H1 (cell line): Measurements from ENCODE around the gene GPANK1. TPM values are rescaled to one million over a fixed set of nuclear protein-coding genes. Genes with fewer than 3 reads are reported as not detected.

Source experiments
- CTCF ChIA-PET: fragments of 300-600 bp; sonication (Branson Sonifier 250); formaldehyde crosslinking; loops from one replicate; lab custom pipeline; 2021; ENCODE audit not compliant: partially characterized antibody; lab: Charles Lee
- POLR2A ChIA-PET: fragments of 300-600 bp; sonication (Branson Sonifier 250); formaldehyde crosslinking; loops from one replicate; lab custom pipeline; 2021; ENCODE audit warnings: inconsistent platforms; ENCODE audit not compliant: partially characterized antibody; lab: Charles Lee
- DNase-seq, 2 experiments: peaks; one replicate each; pipeline versions ENCODE4 v3.0.0 to v3.0.0-alpha.2; 2010 to 2022; ENCODE audit warnings: low spot score in 2 of 2, low read depth in 1 of 2, mixed read lengths in 1 of 2
- FAIRE-seq: peaks from 2 replicates; lab custom pipeline; 2011; peaks lifted over from hg19 to GRCh38; lab: Jason Lieb, UNC
- H2AFZ ChIP-seq: 2 replicates; pipeline ENCODE4 v1.8.1; 2012; ENCODE audit warnings: low read length, inconsistent platforms
- H2AK5ac ChIP-seq: 2 replicates; pipeline ENCODE4 v1.6.1; 2013; ENCODE audit warnings: low read depth, low read length
- H2BK120ac ChIP-seq: replicated peaks from 2 replicates; pipeline ENCODE3; 2013; ENCODE audit warnings: low read depth, low read length, inconsistent platforms
- H2BK12ac ChIP-seq: 2 replicates; pipeline ENCODE4 v1.6.1; 2013; ENCODE audit warnings: low read depth, low read length
- H2BK15ac ChIP-seq: 2 replicates; pipeline ENCODE4 v1.6.1; 2013; ENCODE audit warnings: low read length
- H2BK20ac ChIP-seq: 2 replicates; pipeline ENCODE4 v1.6.1; 2013; ENCODE audit warnings: low read length
- H2BK5ac ChIP-seq: 2 replicates; pipeline ENCODE4 v1.6.1; 2013; ENCODE audit warnings: low read depth, low read length
- H3K14ac ChIP-seq: 2 replicates; pipeline ENCODE4 v1.6.1; 2013; ENCODE audit warnings: inconsistent platforms; ENCODE audit not compliant: insufficient read length
- H3K18ac ChIP-seq: 2 replicates; pipeline ENCODE4 v1.6.1; 2013; ENCODE audit warnings: low read length; ENCODE audit errors: extremely low read depth
- H3K23ac ChIP-seq: 2 replicates; pipeline ENCODE4 v1.6.1; 2013; ENCODE audit warnings: inconsistent platforms; ENCODE audit not compliant: insufficient read length
- H3K23me2 ChIP-seq: 2 replicates; pipeline ENCODE4 v1.6.1; 2013; ENCODE audit warnings: low read depth, low read length
- H3K27ac ChIP-seq: 2 replicates; pipeline ENCODE4 v1.6.1; 2011; ENCODE audit warnings: low read depth, low read length, inconsistent platforms
- H3K27me3 ChIP-seq, 4 experiments: replicated peaks in 1 of 4; 1 replicate in 1 of 4; 2 replicates in 3 of 4; pipeline versions ENCODE4 v1.6.1 to v1.8.1; 2011 to 2013; ENCODE audit warnings: low read length in 3 of 4, mild to moderate bottlenecking in 3 of 4, inconsistent platforms in 2 of 4, mixed read lengths in 2 of 4, moderate library complexity in 1 of 4; ENCODE audit not compliant: control insufficient read depth in 3 of 4, insufficient read depth in 3 of 4; ENCODE audit errors: extremely low read depth in 1 of 4
- H3K36me3 ChIP-seq, 4 experiments: 2 replicates each; pipeline versions ENCODE4 v1.6.1 to v1.8.1; 2011 to 2013; ENCODE audit warnings: mild to moderate bottlenecking in 4 of 4, low read length in 3 of 4, moderate library complexity in 2 of 4, control low read depth in 1 of 4, inconsistent platforms in 1 of 4; ENCODE audit not compliant: insufficient read depth in 4 of 4, control insufficient read depth in 2 of 4
- H3K4ac ChIP-seq: replicated peaks from 2 replicates; pipeline ENCODE3; 2013; ENCODE audit warnings: low read length, low read depth, mixed read lengths, inconsistent platforms; ENCODE audit not compliant: insufficient read length
- H3K4me1 ChIP-seq, 4 experiments: replicated peaks in 1 of 4; 1 replicate in 1 of 4; 2 replicates in 3 of 4; pipeline versions ENCODE4 v1.6.1 to v1.8.1; 2011 to 2013; ENCODE audit warnings: low read length in 3 of 4, inconsistent platforms in 2 of 4, mixed read lengths in 1 of 4; ENCODE audit not compliant: insufficient read depth in 4 of 4, control insufficient read depth in 3 of 4
- H3K4me2 ChIP-seq, 2 experiments: 2 replicates each; pipeline versions ENCODE4 v1.6.1 to v1.8.1; 2011 to 2013; ENCODE audit warnings: low read depth in 2 of 2, low read length in 2 of 2, control low read depth in 1 of 2, inconsistent platforms in 1 of 2, mild to moderate bottlenecking in 1 of 2; ENCODE audit not compliant: insufficient read depth in 1 of 2
- H3K4me3 ChIP-seq, 4 experiments: fragments of 200-600, 300-600 bp in 1 of 4; sonication (generic), shearing (Covaris generic), sonication (Bioruptor Twin) in 1 of 4; 2 replicates each; pipeline versions ENCODE4 v1.5.1 to v1.8.1; 2011 to 2016; ENCODE audit warnings: low read length in 4 of 4, low read depth in 3 of 4, control low read depth in 2 of 4, inconsistent platforms in 2 of 4, mild to moderate bottlenecking in 2 of 4, mixed read lengths in 1 of 4, moderate library complexity in 1 of 4; ENCODE audit not compliant: insufficient read depth in 2 of 4; ENCODE audit errors: extremely low read depth in 1 of 4
- H3K56ac ChIP-seq: replicated peaks from 2 replicates; pipeline ENCODE3; 2013; ENCODE audit warnings: low read depth, mild to moderate bottlenecking, mixed read lengths, low read length, inconsistent platforms; ENCODE audit not compliant: insufficient read length
- H3K79me1 ChIP-seq: 2 replicates; pipeline ENCODE4 v1.6.1; 2013; ENCODE audit warnings: low read depth, low read length, control low read depth
- H3K79me2 ChIP-seq, 2 experiments: 2 replicates each; pipeline versions ENCODE4 v1.6.1 to v1.8.1; 2012 to 2013; ENCODE audit warnings: low read length in 2 of 2, mild to moderate bottlenecking in 2 of 2, inconsistent platforms in 1 of 2; ENCODE audit not compliant: insufficient read depth in 2 of 2, control insufficient read depth in 1 of 2
- H3K9ac ChIP-seq, 4 experiments: replicated peaks in 1 of 4; 1 replicate in 1 of 4; 2 replicates in 3 of 4; pipeline versions ENCODE4 v1.6.1 to v1.8.1; 2011 to 2013; ENCODE audit warnings: low read depth in 3 of 4, low read length in 3 of 4, control low read depth in 2 of 4, mild to moderate bottlenecking in 2 of 4, moderate library complexity in 2 of 4, inconsistent platforms in 1 of 4; ENCODE audit errors: extremely low read depth in 1 of 4
- H3K9me3 ChIP-seq, 2 experiments: 2 replicates each; pipeline versions ENCODE4 v1.6.1 to v1.8.1; 2012 to 2013; ENCODE audit warnings: mild to moderate bottlenecking in 2 of 2, moderate library complexity in 2 of 2, control low read depth in 1 of 2, inconsistent platforms in 1 of 2, low read depth in 1 of 2, low read length in 1 of 2, mixed read lengths in 1 of 2; ENCODE audit not compliant: insufficient read depth in 2 of 2
- H4K20me1 ChIP-seq, 2 experiments: replicated peaks in 1 of 2; 2 replicates each; pipeline versions ENCODE3 to v1.8.1; 2011 to 2013; ENCODE audit warnings: inconsistent platforms in 2 of 2, low read length in 2 of 2, mild to moderate bottlenecking in 1 of 2; ENCODE audit not compliant: insufficient read depth in 2 of 2, control insufficient read depth in 1 of 2
- H4K5ac ChIP-seq: 2 replicates; pipeline ENCODE4 v1.6.1; 2013; ENCODE audit warnings: low read length, low read depth, mixed read lengths, inconsistent platforms; ENCODE audit not compliant: insufficient read length
- H4K8ac ChIP-seq: 2 replicates; pipeline ENCODE4 v1.8.0; 2013; ENCODE audit warnings: mild to moderate bottlenecking, moderate library complexity, low read length, inconsistent platforms; ENCODE audit not compliant: insufficient read depth; ENCODE audit errors: extremely low read depth
- H4K91ac ChIP-seq: replicated peaks from 2 replicates; pipeline ENCODE3; 2013; ENCODE audit warnings: low read length, mixed read lengths, inconsistent platforms; ENCODE audit not compliant: insufficient read length
- CBX5 ChIP-seq: fragments of 300-800, 300-1000 bp; sonication (generic); IDR thresholded peaks from 2 replicates; pipeline ENCODE4 v1.7.1; 2016; ENCODE audit warnings: antibody characterized with exemption, low read length, low read depth
- POLR2A ChIP-seq, 2 experiments: IDR thresholded peaks; 1 replicate in 1 of 2; 2 replicates in 1 of 2; pipeline ENCODE4 v1.6.1; 2011; ENCODE audit warnings: low read depth in 2 of 2, low read length in 2 of 2, mild to moderate bottlenecking in 2 of 2; ENCODE audit errors: control extremely low read depth in 1 of 2
- WGBS, 2 experiments: shearing (Covaris generic) in 1 of 2; methylation state at CpG; one replicate each; pipeline versions ENCODE4 v1.1.6 to v1.1.7; 2013 to 2015; ENCODE audit warnings: low lambda C conversion rate in 2 of 2, mixed read lengths in 2 of 2, inconsistent platforms in 1 of 2, low coverage in 1 of 2, missing lambda C conversion rate in 1 of 2; ENCODE audit not compliant: insufficient replicate concordance in 2 of 2, insufficient coverage in 1 of 2, insufficient read length in 1 of 2; ENCODE audit errors: extremely low coverage in 1 of 2, missing lambda C conversion rate in 1 of 2; 5-methylcytosine and 5-hydroxymethylcytosine counted together
- polyA plus RNA-seq, 7 experiments: library from polyadenylated mRNA; depleted of rRNA in 3 of 7; stranded (reverse) in 5 of 7; unstranded in 2 of 7; fragments of >200 nt in 5 of 7; fragments of 200-250 nt in 2 of 7; gene quantifications; 1 replicate in 5 of 7; 2 replicates in 1 of 7; 4 replicates in 1 of 7; pipeline versions ENCODE4 v1.2.1 to v1.2.3, GENCODE V29; 2011 to 2013; ENCODE audit warnings: missing spikeins in 2 of 7, mixed read lengths in 2 of 7
- total RNA-seq: library from RNA; stranded (reverse); fragmentation: NEBNext Ultra II Directional; extraction: Animal tissue kit (Norgen Biotek cat#: 25700); gene quantifications from 2 replicates; pipeline ENCODE4 v1.2.1, GENCODE V29; 2021

Gene GPANK1
- total and polyA plus RNA-seq, 2 of the 8 experiments (the other 6 are each of a cell fraction or from before 2014, with no cell fraction given) = 24.5 to 30.2 TPM

GRCh38 chr6:31676904-31677303 is 12.1 kb upstream of the GPANK1 start:
- H4K20me1 ChIP-seq = no peaks in the 10 kb centered on the region
- no peak overlapping the region for H2BK5ac ChIP-seq
- H2BK20ac ChIP-seq = no peak overlapping the region
- TF ChIP-seq POLR2A (IDR thresholded peaks at IDR 0.05; ENCODE audit: control extremely low read depth in 1 of 2, low read depth in 2 of 2, low read length in 2 of 2) = no peak
- no peak for TF ChIP-seq CBX5
- TF ChIP-seq, all 59 proteins: peak for 0
- DNase-seq (no peak), FAIRE-seq (no peak)
- Histone ChIP-seq H3K56ac (no peak overlapping the region), H4K91ac (no peak overlapping the region), H3K27ac (no peak overlapping the region), H3K14ac (no peak overlapping the region), H3K9me3 (no peaks in the 10 kb centered on the region), H3K4me3 (no peak overlapping the region), H3K4ac (no peak overlapping the region), H3K23ac (no peak overlapping the region), H2BK12ac (no peak overlapping the region), H2AK5ac (no peak overlapping the region), H3K18ac (no peak overlapping the region), H3K4me1 (peaks cover 0 to 7% (median 2%) of the 10 kb centered on the region in 4 experiments; a peak in 4 of 7 replicates), H3K79me2 (no peaks in the 10 kb centered on the region), H2BK120ac (no peak overlapping the region), H4K8ac (no peak overlapping the region), H2AFZ (no peak overlapping the region), H3K23me2 (peaks cover 6% of the 10 kb centered on the region; the same call in 1 of the 2 replicates), H2BK15ac (no peak overlapping the region), H3K79me1 (no peaks in the 10 kb centered on the region), H3K27me3 (peaks cover 2 to 8% (median 6%) of the 10 kb centered on the region in 4 experiments; a peak in 6 of 7 replicates), H4K5ac (no peak overlapping the region), H3K9ac (no peak overlapping the region), H3K36me3 (peaks cover 2 to 4% (median 3%) of the 10 kb centered on the region in 4 experiments; a peak in 6 of 8 replicates), H3K4me2 (no peak overlapping the region)
- CTCF ChIA-PET = interaction anchor here (1.2 to 1.9 kb wide), 3 partner anchors 12 to 246 kb away, joined by 4 to 5 read pairs (median 4); partner anchors contain the start of gene GPANK1
- WGBS, 2 experiments = 81% methylated on average over 6 of the region's 6 CpGs; no CpG with 5 or more reads in 1 of the 2 experiments
- POLR2A ChIA-PET = interaction anchor here (1.1 to 2.1 kb wide), 6 partner anchors 10 to 157 kb away, joined by 3 to 10 read pairs (median 4); partner anchors contain the start of genes BAG6 and HSPA1B
